Panc1 (cell line): ENCODE measurements around the gene GRHPR. TPM values are rescaled to one million over a fixed set of nuclear protein-coding genes. Genes with fewer than 3 reads are reported as not detected.
A peak's percentile ranks its signal among the peaks of the same experiment; 100 is the strongest.
"Not testable (repeated sequence)": the region's sequence is repeated elsewhere in the genome, so short reads cannot be mapped to it uniquely, and the experiment has no call there.

Experiments
- ATAC-seq: fragments of 200-7000 bp; cut with Tn5 transposase; 2 replicates; pipeline ENCODE4 v1.9.1; 2020; ENCODE audit warnings: mild to moderate bottlenecking, moderate library complexity
- BruUV-seq: library from RNA; stranded (reverse); fragments of 400-500 nt; replicated peaks from 2 replicates; lab custom pipeline; 2021; lab: Mats Ljungman, UMichigan
- CTCF ChIA-PET: fragments of 300-600 bp; sonication (Branson Sonifier 250); formaldehyde crosslinking; loops from one replicate; lab custom pipeline; 2022; ENCODE audit warnings: antibody characterized with exemption; lab: Charles Lee
- POLR2A ChIA-PET: fragments of 300-600 bp; sonication (Branson Sonifier 250); formaldehyde crosslinking; loops from one replicate; lab custom pipeline; 2022; ENCODE audit warnings: antibody characterized with exemption; lab: Charles Lee
- DNase-seq: peaks from one replicate; pipeline ENCODE4 v3.0.0-alpha.2; 2010; ENCODE audit warnings: low read depth, low spot score
- H3K27ac ChIP-seq: 2 replicates; pipeline ENCODE4 v1.5.1; 2011; ENCODE audit warnings: mild to moderate bottlenecking, low read length, inconsistent platforms
- H3K27me3 ChIP-seq: fragments of 200-500 bp; sonication (Bioruptor generic); 2 replicates; pipeline ENCODE4 v1.6.0; 2014; ENCODE audit warnings: low read length, inconsistent platforms; ENCODE audit not compliant: control insufficient read depth, insufficient read depth
- H3K36me3 ChIP-seq: fragments of 200-500 bp; sonication (Bioruptor generic); 2 replicates; pipeline ENCODE4 v1.5.1; 2014; ENCODE audit warnings: inconsistent platforms, mild to moderate bottlenecking, low read length, moderate library complexity; ENCODE audit not compliant: control insufficient read depth, insufficient read depth
- H3K4me1 ChIP-seq: 2 replicates; pipeline ENCODE4 v1.5.1; 2011; ENCODE audit warnings: inconsistent platforms, mild to moderate bottlenecking, low read length, moderate library complexity; ENCODE audit not compliant: control insufficient read depth, insufficient read depth
- H3K4me3 ChIP-seq, 2 experiments: 2 replicates each; pipeline ENCODE4 v1.5.1; 2011 to 2012; ENCODE audit warnings: low read depth in 2 of 2, low read length in 2 of 2, mild to moderate bottlenecking in 2 of 2, inconsistent platforms in 1 of 2, moderate library complexity in 1 of 2
- H3K9me3 ChIP-seq: fragments of 200-500 bp; sonication (Bioruptor generic); 2 replicates; pipeline ENCODE4 v1.5.1; 2014; ENCODE audit warnings: low read depth, mild to moderate bottlenecking, inconsistent platforms, low read length, moderate library complexity; ENCODE audit not compliant: control insufficient read depth, insufficient read depth
- CTCF ChIP-seq: fragments of 450-650 bp; IDR thresholded peaks from 2 replicates; pipeline ENCODE4 v1.5.1; 2017; ENCODE audit warnings: mild to moderate bottlenecking
- POLR2AphosphoS5 ChIP-seq: IDR thresholded peaks from 2 replicates; pipeline ENCODE4 v1.6.1; 2012; ENCODE audit warnings: mild to moderate bottlenecking, low read depth, low read length, moderate library complexity
- REST ChIP-seq, 2 experiments: IDR thresholded peaks; 2 replicates each; pipeline ENCODE4 v1.6.1; 2011 to 2012; ENCODE audit warnings: low read depth in 2 of 2, control low read depth in 1 of 2, low read length in 1 of 2, mild to moderate bottlenecking in 1 of 2, moderate library complexity in 1 of 2; ENCODE audit not compliant: insufficient read depth in 1 of 2
- SIN3A ChIP-seq: IDR thresholded peaks from 2 replicates; pipeline ENCODE4 v1.6.1; 2012; ENCODE audit warnings: low read depth, mild to moderate bottlenecking, low read length, moderate library complexity, borderline replicate concordance; ENCODE audit not compliant: insufficient read depth
- TCF7L2 ChIP-seq: IDR thresholded peaks from 2 replicates; pipeline ENCODE4 v1.6.1; 2011; ENCODE audit warnings: mild to moderate bottlenecking, low read depth, low read length, inconsistent platforms
- in situ Hi-C: cut with HindIII; loops from 2 replicates; pipeline ENCODE4 v1.10.0; 2016; ENCODE audit warnings: low sequenced_read_pairs, low pct_unique_long_range_greater_than_20kb
- intact Hi-C: fragments of 100-400 bp; cut with micrococcal nuclease; formaldehyde crosslinking; loops from one replicate; pipeline ENCODE4 v1.10.0; 2022; ENCODE audit not compliant: unreplicated experiment
- total RNA-seq: library from RNA; stranded (reverse); gene quantifications from one replicate; pipeline ENCODE4 v1.2.1, GENCODE V29; 2021; ENCODE audit not compliant: unreplicated experiment

The GRHPR gene
- total RNA-seq, 1 experiment from 2014 or later, result 238 TPM

- TF ChIP-seq SIN3A (no peak), TCF7L2 (peak; percentile 88), CTCF (no peak), POLR2AphosphoS5 (no peak), REST (IDR thresholded peaks at IDR 0.05; ENCODE audit: insufficient read depth in 1 of 2, low read depth in 2 of 2, low read length in 1 of 2) (no peak)
- Histone ChIP-seq H3K9me3 (no peaks in the 10 kb centered on the region), H3K27ac (peak within 1 kb of the TSS; percentile 100), H3K4me3 (peak within 1 kb of the TSS; percentile 81 to 84), H3K4me1 (peaks cover 18% of the 10 kb centered on the region), H3K36me3 (no peaks in the 10 kb centered on the region; the same call in none of the 2 replicates), H3K27me3 (no peaks in the 10 kb centered on the region)
- ChIA-PET POLR2A (interaction anchor here (0.5 to 1.9 kb wide), 12 partner anchors 9 to 1804 kb away, joined by 3 to 20 read pairs (median 4); partner anchors contain the start of gene POLR1E), CTCF (no interaction called here)
- no TSS peak for BruUV-seq
- DNase-seq (peak; percentile 100), ATAC-seq (peak; percentile 83)
- intact Hi-C loops (no loop called here), in situ Hi-C loops (no loop called here)
Measured at GRCh38 chr9:37465249-37466036, 42.9 kb downstream of the GRHPR start, which contains the start of gene ZBTB5. Gene ZBTB5 (minus strand): TSS chr9:37465450. CDS start chr9:37442551, 22,899 bp downstream.

GRCh38 chr9:37466037-37466709 lies 43.7 kb downstream of the GRHPR start:
- no peaks in the 10 kb centered on the region; the same call in 1 of the 2 replicates for H3K36me3 ChIP-seq
- H3K27me3 ChIP-seq, result no peaks in the 10 kb centered on the region
- in situ Hi-C loops (no loop called here), intact Hi-C loops (no loop called here)
- peak; percentile 83 for DNase-seq
- TF ChIP-seq TCF7L2, result 0 out of 2 replicates have a peak, but pooled peaks have one; percentile 4
- no peak for TF ChIP-seq CTCF
- H3K4me1 ChIP-seq, result peaks cover 22% of the 10 kb centered on the region
- H3K9me3 ChIP-seq, result no peaks in the 10 kb centered on the region
- ATAC-seq, result peak; percentile 52
- TSS peak; percentile 99 for BruUV-seq
- peak overlapping the region; percentile 100 for H3K27ac ChIP-seq
- H3K4me3 ChIP-seq, result peak overlapping the region; percentile 57 to 84
- ChIA-PET POLR2A (interaction anchor here (0.5 to 1.9 kb wide), 7 partner anchors 15 to 1805 kb away, joined by 3 to 20 read pairs (median 3); partner anchors contain the start of genes GRHPR and POLR1E), CTCF (no interaction called here)

GRCh38 chr9:37467530-37467929 lies 45.0 kb downstream of the GRHPR start:
- peak overlapping the region; percentile 57 to 84 for H3K4me3 ChIP-seq
- peaks cover 21% of the 10 kb centered on the region for H3K4me1 ChIP-seq

More at GRCh38 chr9:37467530-37467929, 45.0 kb downstream of the GRHPR start:
- intact Hi-C loops, ATAC-seq, in situ Hi-C loops, POLR2A ChIA-PET, DNase-seq, H3K9me3 ChIP-seq, BruUV-seq, H3K27me3 ChIP-seq, CTCF ChIA-PET, H3K36me3 ChIP-seq: not testable (repeated sequence)
- peak overlapping the region; percentile 100 for H3K27ac ChIP-seq
